Fibroblast of the aortic adventitia (primary cell): Measurements from ENCODE around the gene NOTCH1. TPM values are rescaled to one million over a fixed set of nuclear protein-coding genes. Genes with fewer than 3 reads are reported as not detected.

Experiments
- DNase-seq: peaks from one replicate; pipeline ENCODE4 v3.0.0-alpha.2; 2010; ENCODE audit warnings: low read depth
- H3K4me3 ChIP-seq: 2 replicates; pipeline ENCODE4 v1.5.1; 2011; ENCODE audit warnings: low read depth, mild to moderate bottlenecking, control low read depth, low read length, moderate library complexity
- total RNA-seq: library from RNA; depleted of rRNA; stranded (reverse); fragments of >200 nt; gene quantifications from 2 replicates; pipeline ENCODE4 v1.2.3, GENCODE V29; 2012; ENCODE audit warnings: low replicate concordance
- TF ChIP-seq, protein P1 (sequence below): IDR thresholded peaks from 2 replicates; pipeline ENCODE4 v1.5.1; 2011; ENCODE audit warnings: mild to moderate bottlenecking, low read length, control low read depth, inconsistent platforms; ENCODE audit not compliant: insufficient read depth

Gene NOTCH1
- total RNA-seq, 1 donor = 8.8 TPM

- DNase-seq = no peak
- TF ChIP-seq, protein P1, sequence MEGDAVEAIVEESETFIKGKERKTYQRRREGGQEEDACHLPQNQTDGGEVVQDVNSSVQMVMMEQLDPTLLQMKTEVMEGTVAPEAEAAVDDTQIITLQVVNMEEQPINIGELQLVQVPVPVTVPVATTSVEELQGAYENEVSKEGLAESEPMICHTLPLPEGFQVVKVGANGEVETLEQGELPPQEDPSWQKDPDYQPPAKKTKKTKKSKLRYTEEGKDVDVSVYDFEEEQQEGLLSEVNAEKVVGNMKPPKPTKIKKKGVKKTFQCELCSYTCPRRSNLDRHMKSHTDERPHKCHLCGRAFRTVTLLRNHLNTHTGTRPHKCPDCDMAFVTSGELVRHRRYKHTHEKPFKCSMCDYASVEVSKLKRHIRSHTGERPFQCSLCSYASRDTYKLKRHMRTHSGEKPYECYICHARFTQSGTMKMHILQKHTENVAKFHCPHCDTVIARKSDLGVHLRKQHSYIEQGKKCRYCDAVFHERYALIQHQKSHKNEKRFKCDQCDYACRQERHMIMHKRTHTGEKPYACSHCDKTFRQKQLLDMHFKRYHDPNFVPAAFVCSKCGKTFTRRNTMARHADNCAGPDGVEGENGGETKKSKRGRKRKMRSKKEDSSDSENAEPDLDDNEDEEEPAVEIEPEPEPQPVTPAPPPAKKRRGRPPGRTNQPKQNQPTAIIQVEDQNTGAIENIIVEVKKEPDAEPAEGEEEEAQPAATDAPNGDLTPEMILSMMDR = no peak
- peak overlapping the region; percentile 77 for H3K4me3 ChIP-seq
These were observed 61.4 kb downstream of the NOTCH1 start for GRCh38 chr9:136484153-136485048.

- TF ChIP-seq, protein P1 = no peak
These were observed 62.2 kb downstream of the NOTCH1 start for GRCh38 chr9:136483589-136484152.

DNA sequence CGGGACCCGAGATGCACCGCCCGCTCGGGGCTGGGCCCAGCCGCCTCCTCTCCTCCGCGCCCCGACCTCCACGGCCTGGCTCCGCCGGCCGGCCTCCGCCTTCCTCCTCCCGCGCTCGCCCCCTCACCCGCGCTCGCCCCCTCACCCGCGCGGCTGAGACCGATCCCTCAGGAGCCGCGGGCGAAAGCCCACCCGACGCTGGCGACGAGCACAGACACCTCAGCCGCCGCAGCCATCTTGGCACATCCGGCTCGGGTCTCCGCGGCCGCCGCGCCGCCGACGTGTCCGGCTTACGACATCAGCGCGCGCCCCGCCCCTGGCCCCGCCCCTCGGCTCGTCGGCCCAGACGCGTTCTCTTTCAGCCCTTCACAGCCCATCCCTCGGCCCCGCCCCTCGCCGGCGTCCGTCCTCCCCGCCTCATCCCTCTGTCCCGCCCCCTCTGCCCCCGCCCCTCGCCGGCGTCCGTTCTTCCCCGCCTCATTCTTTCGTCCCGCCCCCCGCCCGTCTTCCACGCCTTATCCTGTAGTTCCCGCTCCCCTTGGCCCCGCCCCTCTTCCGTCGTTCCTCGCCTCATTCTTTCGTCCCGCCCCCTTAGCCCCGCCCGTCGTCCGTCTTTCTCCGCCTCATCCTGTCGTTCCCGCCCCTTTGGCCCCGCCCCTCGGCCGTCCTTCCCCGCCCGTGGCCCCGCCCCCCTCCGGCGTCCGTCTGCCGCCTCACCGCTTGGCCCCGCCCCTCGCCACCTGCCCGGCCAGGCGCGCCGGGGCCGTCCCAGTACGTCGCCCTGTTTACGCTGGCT lies 62.9 kb downstream of the NOTCH1 start, which contains the start of gene SEC16A:
TSS of gene SEC16A (minus strand) at position 248 of the 796 bp plus-strand sequence. CDS start 5,425 bp downstream, outside the sequence.
- H3K4me3 ChIP-seq = peak within 1 kb of the TSS; percentile 83
- peak; percentile 99 for DNase-seq
- TF ChIP-seq, protein P1 = no peak

More at GRCh38 chr9:136483589-136484152, 62.2 kb downstream of the NOTCH1 start:
- H3K4me3 ChIP-seq = peak overlapping the region; percentile 77
- peak; percentile 85 for DNase-seq

DNA sequence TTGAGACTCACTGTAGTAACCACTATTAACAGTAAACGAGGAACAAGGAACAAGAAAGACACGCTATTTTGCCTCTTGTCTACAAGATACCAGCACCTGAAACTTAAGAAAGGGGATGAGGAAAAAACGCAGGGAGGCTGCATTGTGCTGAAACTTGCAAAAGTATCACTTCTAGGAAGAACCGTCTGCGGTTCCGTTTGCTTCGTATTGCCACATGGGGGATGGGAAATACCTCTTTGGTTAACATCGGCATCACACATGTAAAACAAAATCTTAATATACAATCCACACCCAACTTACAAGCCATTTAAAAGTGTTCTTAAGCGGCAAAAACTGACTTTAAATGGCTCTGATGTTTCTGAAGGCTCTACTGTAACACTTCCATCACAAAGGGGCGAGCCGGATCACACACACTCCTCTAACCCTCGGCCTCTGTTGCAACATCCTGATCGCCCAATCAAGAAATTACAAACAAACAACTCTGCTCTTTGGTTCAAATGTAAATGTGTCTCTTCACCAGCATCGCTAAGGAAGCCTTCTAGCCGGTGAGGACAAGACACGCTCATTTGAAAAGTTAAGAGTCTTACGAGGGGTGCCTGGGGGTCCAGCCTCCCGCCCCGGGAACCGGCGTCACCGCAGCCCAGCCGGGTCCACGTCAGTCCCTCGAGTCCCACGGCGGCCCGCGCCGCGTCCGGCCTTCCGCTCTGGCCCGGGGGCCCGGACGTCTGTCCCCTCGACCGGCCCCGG lies 63.6 kb downstream of the NOTCH1 start:
- H3K4me3 ChIP-seq = peak overlapping the region; percentile 83
- TF ChIP-seq, protein P1 = no peak
- peak; percentile 51 for DNase-seq

GRCh38 chr9:136481558-136481957 lies 64.3 kb downstream of the NOTCH1 start:
- H3K4me3 ChIP-seq = peak overlapping the region; percentile 83
- TF ChIP-seq, protein P1 = no peak
- peak; percentile 2 for DNase-seq
